Activated T-cell treated with anti-CD3 and anti-CD28 coated beads, Interleukin-2, amount 50 U/mL, for 4 hours (primary cell): ENCODE results near the gene UNK. TPM values are rescaled to one million over a fixed set of nuclear protein-coding genes. Genes with fewer than 3 reads are reported as not detected.
A peak's percentile ranks its signal among the peaks of the same experiment; 100 is the strongest.
"Not testable (repeated sequence)": the region's sequence is repeated elsewhere in the genome, so short reads cannot be mapped to it uniquely, and the experiment has no call there.

Experiments
- ATAC-seq, 2 donors: fragments of 200-7000 bp; cut with Tn5 transposase; one replicate each; pipeline ENCODE4 v1.10.0; 2021
- DNase-seq: peaks from one replicate; pipeline ENCODE4 v3.0.0-alpha.2; 2020
- H3K27me3 Mint-ChIP-seq: one replicate; pipeline ENCODE4 v1.8.0; 2021; ENCODE audit warnings: low read depth, mixed read lengths
- H3K36me3 Mint-ChIP-seq: one replicate; pipeline ENCODE4 v1.8.0; 2022; ENCODE audit warnings: mixed read lengths; ENCODE audit not compliant: insufficient read depth
- H3K4me1 Mint-ChIP-seq: one replicate; pipeline ENCODE4 v1.8.0; 2021; ENCODE audit warnings: low read depth, mixed read lengths
- H3K4me3 Mint-ChIP-seq: one replicate; pipeline ENCODE4 v1.8.0; 2021; ENCODE audit warnings: mild to moderate bottlenecking, moderate library complexity, mixed read lengths
- H3K9me3 Mint-ChIP-seq: one replicate; pipeline ENCODE4 v1.8.0; 2021; ENCODE audit warnings: mixed read lengths
- total RNA-seq, 3 donors: library from RNA; stranded (reverse); gene quantifications; one replicate each; pipeline ENCODE4 v1.2.1, GENCODE V29; 2021

UNK gene
- total RNA-seq, 3 donors from 2014 or later: 21.0 to 24.5 (median 22.6) TPM

GRCh38 chr17:75791254-75791653, 6.6 kb downstream of the UNK start:
- ATAC-seq: no peak
- H3K9me3 Mint-ChIP-seq: no peaks in the 10 kb centered on the region
- H3K4me1 Mint-ChIP-seq: peaks cover 23% of the 10 kb centered on the region
- H3K36me3 Mint-ChIP-seq: peaks cover 6% of the 10 kb centered on the region
- no peak for DNase-seq
- H3K27me3 Mint-ChIP-seq: no peaks in the 10 kb centered on the region
- H3K4me3 Mint-ChIP-seq: no peak overlapping the region

- H3K9me3 Mint-ChIP-seq: no peaks in the 10 kb centered on the region
- DNase-seq (no peak), ATAC-seq (peak in 1 of 2 donors; percentile 28)
- H3K4me1 Mint-ChIP-seq: peaks cover 16% of the 10 kb centered on the region
- H3K4me3 Mint-ChIP-seq: no peak overlapping the region
- H3K36me3 Mint-ChIP-seq: peaks cover 7% of the 10 kb centered on the region
- H3K27me3 Mint-ChIP-seq: no peaks in the 10 kb centered on the region
Measured at GRCh38 chr17:75793460-75793859, 8.9 kb downstream of the UNK start.

GRCh38 chr17:75795820-75796607, 11.4 kb downstream of the UNK start:
- no peaks in the 10 kb centered on the region for H3K9me3 Mint-ChIP-seq
- no peak overlapping the region for H3K4me3 Mint-ChIP-seq
- no peak for DNase-seq
- ATAC-seq: no peak
- H3K4me1 Mint-ChIP-seq: peaks cover 13% of the 10 kb centered on the region
- peaks cover 12% of the 10 kb centered on the region for H3K36me3 Mint-ChIP-seq
- no peaks in the 10 kb centered on the region for H3K27me3 Mint-ChIP-seq

GRCh38 chr17:75799402-75799801, 14.8 kb downstream of the UNK start:
- DNase-seq: no peak
- peaks cover 9% of the 10 kb centered on the region for H3K36me3 Mint-ChIP-seq
- H3K4me1 Mint-ChIP-seq: peaks cover 5% of the 10 kb centered on the region
- H3K4me3 Mint-ChIP-seq: no peak overlapping the region
- no peaks in the 10 kb centered on the region for H3K9me3 Mint-ChIP-seq
- no peaks in the 10 kb centered on the region for H3K27me3 Mint-ChIP-seq
- no peak for ATAC-seq

GRCh38 chr17:75803883-75804282, 19.3 kb downstream of the UNK start:
- peaks cover 7% of the 10 kb centered on the region for H3K36me3 Mint-ChIP-seq
- no peak overlapping the region for H3K4me3 Mint-ChIP-seq
- ATAC-seq (no peak), DNase-seq (no peak)
- peaks cover 9% of the 10 kb centered on the region for H3K4me1 Mint-ChIP-seq
- no peaks in the 10 kb centered on the region for H3K27me3 Mint-ChIP-seq
- H3K9me3 Mint-ChIP-seq: no peaks in the 10 kb centered on the region

GRCh38 chr17:75806822-75807500, 22.4 kb downstream of the UNK start:
- Mint-ChIP-seq H3K36me3 (no peaks in the 10 kb centered on the region), H3K4me3 (no peak overlapping the region), H3K9me3 (no peaks in the 10 kb centered on the region), H3K4me1 (peaks cover 9% of the 10 kb centered on the region), H3K27me3 (no peaks in the 10 kb centered on the region)
- DNase-seq (no peak), ATAC-seq (no peak)

- DNase-seq: no peak
- peaks cover 9% of the 10 kb centered on the region for H3K4me1 Mint-ChIP-seq
- no peaks in the 10 kb centered on the region for H3K36me3 Mint-ChIP-seq
Measured at GRCh38 chr17:75807861-75808260, 23.3 kb downstream of the UNK start.

GRCh38 chr17:75808549-75808904, 23.9 kb downstream of the UNK start:
- Mint-ChIP-seq H3K9me3 (no peaks in the 10 kb centered on the region), H3K36me3 (peaks cover 1% of the 10 kb centered on the region), H3K27me3 (no peaks in the 10 kb centered on the region), H3K4me1 (peaks cover 6% of the 10 kb centered on the region), H3K4me3 (no peak overlapping the region)
- ATAC-seq (no peak), DNase-seq (no peak)

More at GRCh38 chr17:75807861-75808260, 23.3 kb downstream of the UNK start:
- Mint-ChIP-seq H3K4me3 (no peak overlapping the region), H3K9me3 (no peaks in the 10 kb centered on the region), H3K27me3 (no peaks in the 10 kb centered on the region)
- no peak for ATAC-seq

- ATAC-seq (peak in 1 of 2 donors; percentile 21), DNase-seq (no peak)
Measured at GRCh38 chr17:75808905-75809621, 24.5 kb downstream of the UNK start.

GRCh38 chr17:75809631-75810111, 25.1 kb downstream of the UNK start:
- no peak for ATAC-seq
- peaks cover 4% of the 10 kb centered on the region for H3K4me1 Mint-ChIP-seq
- H3K27me3 Mint-ChIP-seq: no peaks in the 10 kb centered on the region
- H3K9me3 Mint-ChIP-seq: no peaks in the 10 kb centered on the region
- no peak for DNase-seq
- H3K36me3 Mint-ChIP-seq: peaks cover 2% of the 10 kb centered on the region
- no peak overlapping the region for H3K4me3 Mint-ChIP-seq

More at GRCh38 chr17:75808905-75809621, 24.5 kb downstream of the UNK start:
- Mint-ChIP-seq H3K9me3 (no peaks in the 10 kb centered on the region), H3K36me3 (peaks cover 2% of the 10 kb centered on the region), H3K4me1 (peaks cover 4% of the 10 kb centered on the region), H3K27me3 (no peaks in the 10 kb centered on the region), H3K4me3 (no peak overlapping the region)

- Mint-ChIP-seq H3K9me3 (no peaks in the 10 kb centered on the region), H3K4me3 (no peak overlapping the region), H3K36me3 (peaks cover 2% of the 10 kb centered on the region), H3K27me3 (no peaks in the 10 kb centered on the region), H3K4me1 (peaks cover 4% of the 10 kb centered on the region)
- no peak for ATAC-seq
- no peak for DNase-seq
Measured at GRCh38 chr17:75810216-75810615, 25.6 kb downstream of the UNK start.

GRCh38 chr17:75810756-75811155, 26.1 kb downstream of the UNK start:
- not testable (repeated sequence) for H3K4me3 Mint-ChIP-seq, H3K9me3 Mint-ChIP-seq, DNase-seq, H3K27me3 Mint-ChIP-seq, ATAC-seq, H3K36me3 Mint-ChIP-seq, H3K4me1 Mint-ChIP-seq

GRCh38 chr17:75811174-75811573, 26.6 kb downstream of the UNK start:
- Mint-ChIP-seq H3K27me3 (no peaks in the 10 kb centered on the region), H3K4me1 (peaks cover 4% of the 10 kb centered on the region), H3K4me3 (no peak overlapping the region), H3K36me3 (peaks cover 2% of the 10 kb centered on the region), H3K9me3 (no peaks in the 10 kb centered on the region)
- ATAC-seq: no peak
- no peak for DNase-seq
